ENCODE data around the gene XPR1. TPM values are rescaled to one million over a fixed set of nuclear protein-coding genes. Genes with fewer than 3 reads are reported as not detected.
"Not testable (repeated sequence)": the region's sequence is repeated elsewhere in the genome, so short reads cannot be mapped to it uniquely, and the experiment has no call there.

The XPR1 gene
- total RNA-seq, 1 donor from 2014 or later: 46.7 TPM

DNA sequence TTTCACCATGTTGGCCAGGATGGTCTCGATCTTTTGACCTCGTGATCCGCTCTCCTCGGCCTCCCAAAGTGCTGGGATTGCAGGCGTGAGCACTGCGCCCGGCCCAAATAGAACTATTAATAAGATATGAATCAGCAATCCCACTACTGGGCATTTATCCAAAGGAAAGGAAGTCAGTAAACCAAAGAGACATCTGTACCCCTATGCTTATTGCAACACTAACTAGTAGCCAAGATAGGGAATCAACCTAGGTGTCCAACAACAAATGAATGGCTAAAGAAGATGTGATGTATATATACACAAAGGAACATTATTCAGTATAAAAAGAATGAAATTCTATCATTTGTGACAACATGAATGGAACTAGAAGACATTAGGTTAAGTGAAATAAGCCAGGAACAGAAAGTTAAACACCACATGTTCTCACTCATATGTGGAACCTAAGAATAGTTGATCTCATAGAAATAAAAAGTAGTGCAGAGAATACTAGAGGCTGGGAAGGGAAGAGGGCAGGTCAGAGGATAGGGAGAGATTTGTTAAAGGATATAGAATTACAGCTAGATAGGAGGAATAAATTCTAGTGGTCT is 48.8 kb downstream of the XPR1 start:
- TF ChIP-seq, protein P1, sequence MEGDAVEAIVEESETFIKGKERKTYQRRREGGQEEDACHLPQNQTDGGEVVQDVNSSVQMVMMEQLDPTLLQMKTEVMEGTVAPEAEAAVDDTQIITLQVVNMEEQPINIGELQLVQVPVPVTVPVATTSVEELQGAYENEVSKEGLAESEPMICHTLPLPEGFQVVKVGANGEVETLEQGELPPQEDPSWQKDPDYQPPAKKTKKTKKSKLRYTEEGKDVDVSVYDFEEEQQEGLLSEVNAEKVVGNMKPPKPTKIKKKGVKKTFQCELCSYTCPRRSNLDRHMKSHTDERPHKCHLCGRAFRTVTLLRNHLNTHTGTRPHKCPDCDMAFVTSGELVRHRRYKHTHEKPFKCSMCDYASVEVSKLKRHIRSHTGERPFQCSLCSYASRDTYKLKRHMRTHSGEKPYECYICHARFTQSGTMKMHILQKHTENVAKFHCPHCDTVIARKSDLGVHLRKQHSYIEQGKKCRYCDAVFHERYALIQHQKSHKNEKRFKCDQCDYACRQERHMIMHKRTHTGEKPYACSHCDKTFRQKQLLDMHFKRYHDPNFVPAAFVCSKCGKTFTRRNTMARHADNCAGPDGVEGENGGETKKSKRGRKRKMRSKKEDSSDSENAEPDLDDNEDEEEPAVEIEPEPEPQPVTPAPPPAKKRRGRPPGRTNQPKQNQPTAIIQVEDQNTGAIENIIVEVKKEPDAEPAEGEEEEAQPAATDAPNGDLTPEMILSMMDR (conservative IDR thresholded peaks at IDR 0.05): no peak
- Mint-ChIP-seq H3K27me3 (ENCODE audit: low read depth) (no peaks in the 10 kb centered on the region), H3K9me3 (peaks cover 11% of the 10 kb centered on the region), H3K27ac (ENCODE audit: unreplicated experiment) (no peak overlapping the region), H3K4me3 (no peak overlapping the region), H3K36me3 (ENCODE audit: low read depth) (peaks cover 24% of the 10 kb centered on the region), H3K4me1 (no peaks in the 10 kb centered on the region)
- DNase-seq (ENCODE audit: low read depth, low spot score): no peak

DNA sequence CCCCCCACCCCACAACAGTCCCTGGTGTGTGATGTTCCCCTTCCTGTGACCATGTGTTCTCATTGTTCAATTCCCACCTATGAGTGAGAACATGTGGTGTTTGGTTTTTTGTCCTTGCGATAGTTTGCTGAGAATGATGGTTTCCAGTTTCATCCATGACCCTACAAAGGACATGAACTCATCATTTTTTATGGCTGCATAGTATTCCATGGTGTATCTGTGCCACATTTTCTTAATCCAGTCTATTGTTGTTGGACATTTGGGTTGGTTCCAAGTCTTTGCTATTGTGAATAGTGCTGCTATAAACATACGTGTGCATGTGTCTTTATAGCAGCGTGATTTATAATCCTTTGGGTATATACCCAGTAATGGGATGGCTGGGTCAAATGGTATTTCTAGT is 51.3 kb downstream of the XPR1 start:
- not testable (repeated sequence) for H3K4me1 Mint-ChIP-seq; H3K4me3 Mint-ChIP-seq; H3K27me3 Mint-ChIP-seq (ENCODE audit: low read depth); H3K27ac Mint-ChIP-seq (ENCODE audit: unreplicated experiment); DNase-seq (ENCODE audit: low read depth, low spot score)
- H3K36me3 Mint-ChIP-seq (ENCODE audit: low read depth): peaks cover 33% of the 10 kb centered on the region
- H3K9me3 Mint-ChIP-seq: peaks cover 11% of the 10 kb centered on the region

DNA sequence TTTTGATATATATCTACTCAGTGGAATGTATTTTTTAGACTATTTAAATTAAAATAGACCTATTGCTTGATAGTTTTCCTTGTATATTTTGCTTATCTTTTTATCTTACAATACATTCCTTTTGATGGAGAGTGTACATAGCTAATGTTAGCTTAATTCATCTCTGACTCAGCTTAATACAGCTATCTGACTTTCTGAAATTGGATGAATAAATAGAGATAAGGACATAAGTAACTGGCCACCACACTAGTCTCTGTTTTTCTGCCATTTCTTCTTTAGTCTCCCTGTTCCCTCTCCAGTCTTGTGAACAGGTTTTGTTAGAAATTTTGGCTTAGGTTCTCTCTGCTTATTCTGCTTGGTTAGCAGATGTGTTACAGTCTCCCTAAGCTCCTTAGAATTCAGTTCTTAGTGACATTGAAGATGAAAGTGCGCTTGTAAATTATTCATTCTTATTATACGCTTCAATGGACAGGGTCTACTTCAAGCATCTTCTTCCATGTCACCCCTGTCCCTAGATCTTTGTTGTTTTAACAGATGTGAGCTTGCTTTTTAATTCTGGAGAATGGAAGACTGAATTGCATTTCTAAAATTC is 59.6 kb downstream of the XPR1 start:
- no peaks in the 10 kb centered on the region for H3K27me3 Mint-ChIP-seq (ENCODE audit: low read depth)
- H3K36me3 Mint-ChIP-seq (ENCODE audit: low read depth): peaks cover 25% of the 10 kb centered on the region
- DNase-seq (ENCODE audit: low read depth, low spot score): no peak
- H3K4me3 Mint-ChIP-seq: no peak overlapping the region
- H3K27ac Mint-ChIP-seq (ENCODE audit: unreplicated experiment): no peak overlapping the region
- H3K4me1 Mint-ChIP-seq: peaks cover 24% of the 10 kb centered on the region
- H3K9me3 Mint-ChIP-seq: peaks cover 12% of the 10 kb centered on the region
- TF ChIP-seq, protein P1 (conservative IDR thresholded peaks at IDR 0.05): no peak

DNA sequence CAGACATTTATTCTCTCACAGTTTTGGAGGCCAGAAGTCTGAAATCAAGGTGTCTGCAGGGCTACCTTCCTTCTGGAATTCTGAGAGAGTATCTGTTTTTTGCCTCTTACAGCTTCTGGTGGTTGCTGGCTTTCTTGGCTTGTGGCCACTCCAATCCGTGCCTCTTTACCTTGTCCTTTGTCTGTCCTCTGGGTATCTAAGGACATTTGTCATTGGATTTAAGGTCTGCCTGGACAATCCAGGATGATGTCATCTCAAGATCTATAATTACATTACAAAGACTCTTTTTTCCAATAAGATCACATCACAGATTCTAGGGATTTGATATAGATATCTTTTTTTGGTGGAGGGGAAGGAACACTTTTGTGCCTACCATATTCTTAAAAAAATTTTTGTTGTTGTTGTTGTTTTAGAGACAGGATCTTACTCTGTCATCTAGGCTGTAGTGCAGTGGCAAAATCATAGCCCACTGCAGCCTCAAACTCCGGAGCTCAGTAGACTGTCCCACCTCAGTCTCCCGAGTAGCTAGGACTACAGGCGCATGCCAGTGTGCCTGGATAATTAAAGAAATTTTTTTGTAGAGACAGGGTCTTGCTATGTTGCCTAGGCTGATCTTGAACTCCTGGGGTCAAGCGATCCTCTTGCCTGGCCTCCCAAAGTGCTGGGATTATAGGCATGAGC is 61.9 kb downstream of the XPR1 start:
- TF ChIP-seq, protein P1 (conservative IDR thresholded peaks at IDR 0.05): no peak
- Mint-ChIP-seq H3K36me3 (ENCODE audit: low read depth) (peaks cover 43% of the 10 kb centered on the region), H3K27me3 (ENCODE audit: low read depth) (no peaks in the 10 kb centered on the region), H3K4me3 (no peak overlapping the region), H3K9me3 (peaks cover 27% of the 10 kb centered on the region), H3K27ac (ENCODE audit: unreplicated experiment) (no peak overlapping the region), H3K4me1 (peaks cover 24% of the 10 kb centered on the region)
- no peak for DNase-seq (ENCODE audit: low read depth, low spot score)

DNA sequence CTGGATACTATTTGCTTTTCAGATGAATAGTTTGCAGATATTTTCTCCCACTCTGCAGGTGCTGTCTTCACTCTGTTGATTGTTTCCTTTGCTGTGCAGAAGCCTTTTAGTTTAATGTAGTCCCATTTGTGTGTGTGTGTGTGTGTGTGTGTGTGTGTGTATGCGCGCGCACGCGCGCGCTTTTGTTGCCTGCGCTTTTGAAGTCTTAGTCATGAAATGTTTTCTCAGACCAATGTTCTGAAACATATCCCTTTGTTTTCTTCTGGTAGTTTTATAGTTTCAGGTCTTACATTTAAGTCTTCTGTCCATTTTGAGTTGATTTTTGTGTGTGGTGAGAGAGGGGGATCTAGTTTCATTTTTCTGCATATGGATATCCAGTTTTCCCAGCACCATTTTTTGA is 63.5 kb downstream of the XPR1 start:
- peaks cover 22% of the 10 kb centered on the region for H3K4me1 Mint-ChIP-seq
- no peak overlapping the region for H3K4me3 Mint-ChIP-seq
- TF ChIP-seq, protein P1 (conservative IDR thresholded peaks at IDR 0.05): no peak
- H3K27ac Mint-ChIP-seq (ENCODE audit: unreplicated experiment): no peak overlapping the region
- no peak for DNase-seq (ENCODE audit: low read depth, low spot score)
- H3K9me3 Mint-ChIP-seq: peaks cover 29% of the 10 kb centered on the region
- H3K27me3 Mint-ChIP-seq (ENCODE audit: low read depth): no peaks in the 10 kb centered on the region
- H3K36me3 Mint-ChIP-seq (ENCODE audit: low read depth): peaks cover 45% of the 10 kb centered on the region

DNA sequence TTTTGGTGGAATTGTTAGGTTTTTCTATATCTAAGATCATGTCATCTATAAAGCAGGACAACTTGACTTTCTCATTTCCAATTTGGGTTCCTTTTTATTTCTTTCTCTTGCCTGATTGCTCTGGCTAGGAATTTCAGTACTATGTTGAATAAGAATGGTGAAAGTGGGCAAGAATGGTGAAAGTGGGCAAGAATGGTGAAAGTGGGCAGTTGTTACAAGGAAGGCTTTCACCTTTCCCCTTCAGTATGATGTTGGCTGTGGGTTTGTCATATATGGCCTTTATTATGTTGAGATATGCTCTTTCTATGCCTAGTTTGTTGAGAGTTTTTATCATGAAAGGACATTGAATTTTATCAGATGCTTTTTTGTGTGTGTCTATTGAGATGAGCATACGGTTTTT is 64.5 kb downstream of the XPR1 start:
- peaks cover 43% of the 10 kb centered on the region for H3K36me3 Mint-ChIP-seq (ENCODE audit: low read depth)
- no peak overlapping the region for H3K4me3 Mint-ChIP-seq
- no peaks in the 10 kb centered on the region for H3K27me3 Mint-ChIP-seq (ENCODE audit: low read depth)
- TF ChIP-seq, protein P1 (conservative IDR thresholded peaks at IDR 0.05): no peak
- no peak overlapping the region for H3K27ac Mint-ChIP-seq (ENCODE audit: unreplicated experiment)
- peaks cover 17% of the 10 kb centered on the region for H3K4me1 Mint-ChIP-seq
- no peak for DNase-seq (ENCODE audit: low read depth, low spot score)
- peaks cover 29% of the 10 kb centered on the region for H3K9me3 Mint-ChIP-seq

Measured in neural crest cell (in vitro differentiated cells).